H1 (cell line): ENCODE measurements around the gene KLHDC7B. TPM values are rescaled to one million over a fixed set of nuclear protein-coding genes. Genes with fewer than 3 reads are reported as not detected.
A peak's percentile ranks its signal among the peaks of the same experiment; 100 is the strongest.

ENCODE experiments used
- CTCF ChIA-PET: fragments of 300-600 bp; sonication (Branson Sonifier 250); formaldehyde crosslinking; loops from one replicate; lab custom pipeline; 2021; ENCODE audit not compliant: partially characterized antibody; lab: Charles Lee
- POLR2A ChIA-PET: fragments of 300-600 bp; sonication (Branson Sonifier 250); formaldehyde crosslinking; loops from one replicate; lab custom pipeline; 2021; ENCODE audit warnings: inconsistent platforms; ENCODE audit not compliant: partially characterized antibody; lab: Charles Lee
- DNase-seq, 2 experiments: peaks; one replicate each; pipeline versions ENCODE4 v3.0.0 to v3.0.0-alpha.2; 2010 to 2022; ENCODE audit warnings: low spot score in 2 of 2, low read depth in 1 of 2, mixed read lengths in 1 of 2
- FAIRE-seq: peaks from 2 replicates; lab custom pipeline; 2011; peaks lifted over from hg19 to GRCh38; lab: Jason Lieb, UNC
- H2AFZ ChIP-seq: 2 replicates; pipeline ENCODE4 v1.8.1; 2012; ENCODE audit warnings: low read length, inconsistent platforms
- H2AK5ac ChIP-seq: 2 replicates; pipeline ENCODE4 v1.6.1; 2013; ENCODE audit warnings: low read depth, low read length
- H2BK120ac ChIP-seq: replicated peaks from 2 replicates; pipeline ENCODE3; 2013; ENCODE audit warnings: low read depth, low read length, inconsistent platforms
- H2BK12ac ChIP-seq: 2 replicates; pipeline ENCODE4 v1.6.1; 2013; ENCODE audit warnings: low read depth, low read length
- H2BK15ac ChIP-seq: 2 replicates; pipeline ENCODE4 v1.6.1; 2013; ENCODE audit warnings: low read length
- H2BK20ac ChIP-seq: 2 replicates; pipeline ENCODE4 v1.6.1; 2013; ENCODE audit warnings: low read length
- H2BK5ac ChIP-seq: 2 replicates; pipeline ENCODE4 v1.6.1; 2013; ENCODE audit warnings: low read depth, low read length
- H3K14ac ChIP-seq: 2 replicates; pipeline ENCODE4 v1.6.1; 2013; ENCODE audit warnings: inconsistent platforms; ENCODE audit not compliant: insufficient read length
- H3K18ac ChIP-seq: 2 replicates; pipeline ENCODE4 v1.6.1; 2013; ENCODE audit warnings: low read length; ENCODE audit errors: extremely low read depth
- H3K23ac ChIP-seq: 2 replicates; pipeline ENCODE4 v1.6.1; 2013; ENCODE audit warnings: inconsistent platforms; ENCODE audit not compliant: insufficient read length
- H3K23me2 ChIP-seq: 2 replicates; pipeline ENCODE4 v1.6.1; 2013; ENCODE audit warnings: low read depth, low read length
- H3K27ac ChIP-seq: 2 replicates; pipeline ENCODE4 v1.6.1; 2011; ENCODE audit warnings: low read depth, low read length, inconsistent platforms
- H3K27me3 ChIP-seq, 4 experiments: replicated peaks in 1 of 4; 1 replicate in 1 of 4; 2 replicates in 3 of 4; pipeline versions ENCODE4 v1.6.1 to v1.8.1; 2011 to 2013; ENCODE audit warnings: low read length in 3 of 4, mild to moderate bottlenecking in 3 of 4, inconsistent platforms in 2 of 4, mixed read lengths in 2 of 4, moderate library complexity in 1 of 4; ENCODE audit not compliant: control insufficient read depth in 3 of 4, insufficient read depth in 3 of 4; ENCODE audit errors: extremely low read depth in 1 of 4
- H3K36me3 ChIP-seq, 4 experiments: 2 replicates each; pipeline versions ENCODE4 v1.6.1 to v1.8.1; 2011 to 2013; ENCODE audit warnings: mild to moderate bottlenecking in 4 of 4, low read length in 3 of 4, moderate library complexity in 2 of 4, control low read depth in 1 of 4, inconsistent platforms in 1 of 4; ENCODE audit not compliant: insufficient read depth in 4 of 4, control insufficient read depth in 2 of 4
- H3K4ac ChIP-seq: replicated peaks from 2 replicates; pipeline ENCODE3; 2013; ENCODE audit warnings: low read length, low read depth, mixed read lengths, inconsistent platforms; ENCODE audit not compliant: insufficient read length
- H3K4me1 ChIP-seq, 4 experiments: replicated peaks in 1 of 4; 1 replicate in 1 of 4; 2 replicates in 3 of 4; pipeline versions ENCODE4 v1.6.1 to v1.8.1; 2011 to 2013; ENCODE audit warnings: low read length in 3 of 4, inconsistent platforms in 2 of 4, mixed read lengths in 1 of 4; ENCODE audit not compliant: insufficient read depth in 4 of 4, control insufficient read depth in 3 of 4
- H3K4me2 ChIP-seq, 2 experiments: 2 replicates each; pipeline versions ENCODE4 v1.6.1 to v1.8.1; 2011 to 2013; ENCODE audit warnings: low read depth in 2 of 2, low read length in 2 of 2, control low read depth in 1 of 2, inconsistent platforms in 1 of 2, mild to moderate bottlenecking in 1 of 2; ENCODE audit not compliant: insufficient read depth in 1 of 2
- H3K4me3 ChIP-seq, 4 experiments: fragments of 200-600, 300-600 bp in 1 of 4; sonication (generic), shearing (Covaris generic), sonication (Bioruptor Twin) in 1 of 4; 2 replicates each; pipeline versions ENCODE4 v1.5.1 to v1.8.1; 2011 to 2016; ENCODE audit warnings: low read length in 4 of 4, low read depth in 3 of 4, control low read depth in 2 of 4, inconsistent platforms in 2 of 4, mild to moderate bottlenecking in 2 of 4, mixed read lengths in 1 of 4, moderate library complexity in 1 of 4; ENCODE audit not compliant: insufficient read depth in 2 of 4; ENCODE audit errors: extremely low read depth in 1 of 4
- H3K56ac ChIP-seq: replicated peaks from 2 replicates; pipeline ENCODE3; 2013; ENCODE audit warnings: low read depth, mild to moderate bottlenecking, mixed read lengths, low read length, inconsistent platforms; ENCODE audit not compliant: insufficient read length
- H3K79me1 ChIP-seq: 2 replicates; pipeline ENCODE4 v1.6.1; 2013; ENCODE audit warnings: low read depth, low read length, control low read depth
- H3K79me2 ChIP-seq, 2 experiments: 2 replicates each; pipeline versions ENCODE4 v1.6.1 to v1.8.1; 2012 to 2013; ENCODE audit warnings: low read length in 2 of 2, mild to moderate bottlenecking in 2 of 2, inconsistent platforms in 1 of 2; ENCODE audit not compliant: insufficient read depth in 2 of 2, control insufficient read depth in 1 of 2
- H3K9ac ChIP-seq, 4 experiments: replicated peaks in 1 of 4; 1 replicate in 1 of 4; 2 replicates in 3 of 4; pipeline versions ENCODE4 v1.6.1 to v1.8.1; 2011 to 2013; ENCODE audit warnings: low read depth in 3 of 4, low read length in 3 of 4, control low read depth in 2 of 4, mild to moderate bottlenecking in 2 of 4, moderate library complexity in 2 of 4, inconsistent platforms in 1 of 4; ENCODE audit errors: extremely low read depth in 1 of 4
- H3K9me3 ChIP-seq, 2 experiments: 2 replicates each; pipeline versions ENCODE4 v1.6.1 to v1.8.1; 2012 to 2013; ENCODE audit warnings: mild to moderate bottlenecking in 2 of 2, moderate library complexity in 2 of 2, control low read depth in 1 of 2, inconsistent platforms in 1 of 2, low read depth in 1 of 2, low read length in 1 of 2, mixed read lengths in 1 of 2; ENCODE audit not compliant: insufficient read depth in 2 of 2
- H4K20me1 ChIP-seq, 2 experiments: replicated peaks in 1 of 2; 2 replicates each; pipeline versions ENCODE3 to v1.8.1; 2011 to 2013; ENCODE audit warnings: inconsistent platforms in 2 of 2, low read length in 2 of 2, mild to moderate bottlenecking in 1 of 2; ENCODE audit not compliant: insufficient read depth in 2 of 2, control insufficient read depth in 1 of 2
- H4K5ac ChIP-seq: 2 replicates; pipeline ENCODE4 v1.6.1; 2013; ENCODE audit warnings: low read length, low read depth, mixed read lengths, inconsistent platforms; ENCODE audit not compliant: insufficient read length
- H4K8ac ChIP-seq: 2 replicates; pipeline ENCODE4 v1.8.0; 2013; ENCODE audit warnings: mild to moderate bottlenecking, moderate library complexity, low read length, inconsistent platforms; ENCODE audit not compliant: insufficient read depth; ENCODE audit errors: extremely low read depth
- H4K91ac ChIP-seq: replicated peaks from 2 replicates; pipeline ENCODE3; 2013; ENCODE audit warnings: low read length, mixed read lengths, inconsistent platforms; ENCODE audit not compliant: insufficient read length
- ATF2 ChIP-seq: IDR thresholded peaks from 2 replicates; pipeline ENCODE4 v1.6.1; 2012; ENCODE audit warnings: low read length, inconsistent platforms
- CEBPB ChIP-seq: IDR thresholded peaks from 2 replicates; pipeline ENCODE4 v1.6.1; 2012; ENCODE audit warnings: low read depth, low read length
- HDAC6 ChIP-seq: IDR thresholded peaks from one replicate; pipeline ENCODE4 v1.7.1; 2012; ENCODE audit warnings: low read depth, mild to moderate bottlenecking, inconsistent platforms, low read length, moderate library complexity
- KDM1A ChIP-seq: fragments of 200-600, 300-600 bp; sonication (generic); IDR thresholded peaks from 2 replicates; pipeline ENCODE4 v1.7.1; 2016; ENCODE audit warnings: mild to moderate bottlenecking, low read length, borderline replicate concordance
- PHF8 ChIP-seq: fragments of 200-600 bp; sonication (generic); conservative IDR thresholded peaks from 2 replicates; pipeline ENCODE4 v1.7.1; 2012; ENCODE audit warnings: low read depth, mild to moderate bottlenecking, inconsistent platforms, low read length, moderate library complexity
- POLR2A ChIP-seq, 2 experiments: IDR thresholded peaks; 1 replicate in 1 of 2; 2 replicates in 1 of 2; pipeline ENCODE4 v1.6.1; 2011; ENCODE audit warnings: low read depth in 2 of 2, low read length in 2 of 2, mild to moderate bottlenecking in 2 of 2; ENCODE audit errors: control extremely low read depth in 1 of 2
- RBBP5 ChIP-seq: IDR thresholded peaks from 2 replicates; pipeline ENCODE4 v1.7.1; 2012; ENCODE audit warnings: low read depth, mild to moderate bottlenecking, inconsistent platforms, low read length, moderate library complexity, borderline replicate concordance
- RFX5 ChIP-seq: IDR thresholded peaks from 2 replicates; pipeline ENCODE4 v1.6.1; 2011; ENCODE audit warnings: low read depth, low read length, improper control_type of control experiment, borderline replicate concordance
- SIN3A ChIP-seq, 2 experiments: IDR thresholded peaks in 1 of 2; conservative IDR thresholded peaks in 1 of 2; 2 replicates each; pipeline ENCODE4 v1.6.1; 2011 to 2012; ENCODE audit warnings: low read length in 2 of 2, improper control_type of control experiment in 1 of 2, low read depth in 1 of 2, mild to moderate bottlenecking in 1 of 2
- SIRT6 ChIP-seq: IDR thresholded peaks from one replicate; pipeline ENCODE4 v1.7.1; 2012; ENCODE audit warnings: low read length, inconsistent platforms
- TBP ChIP-seq: IDR thresholded peaks from 2 replicates; pipeline ENCODE4 v1.6.1; 2011; ENCODE audit warnings: low read depth, low read length, improper control_type of control experiment
- ZNF274 ChIP-seq: IDR thresholded peaks from 2 replicates; pipeline ENCODE4 v1.7.0; 2012; ENCODE audit warnings: low read length, borderline replicate concordance; ENCODE audit errors: extremely low read depth
- WGBS, 2 experiments: shearing (Covaris generic) in 1 of 2; methylation state at CpG; one replicate each; pipeline versions ENCODE4 v1.1.6 to v1.1.7; 2013 to 2015; ENCODE audit warnings: low lambda C conversion rate in 2 of 2, mixed read lengths in 2 of 2, inconsistent platforms in 1 of 2, low coverage in 1 of 2, missing lambda C conversion rate in 1 of 2; ENCODE audit not compliant: insufficient replicate concordance in 2 of 2, insufficient coverage in 1 of 2, insufficient read length in 1 of 2; ENCODE audit errors: extremely low coverage in 1 of 2, missing lambda C conversion rate in 1 of 2; 5-methylcytosine and 5-hydroxymethylcytosine counted together
- polyA plus RNA-seq, 7 experiments: library from polyadenylated mRNA; depleted of rRNA in 3 of 7; stranded (reverse) in 5 of 7; unstranded in 2 of 7; fragments of >200 nt in 5 of 7; fragments of 200-250 nt in 2 of 7; gene quantifications; 1 replicate in 5 of 7; 2 replicates in 1 of 7; 4 replicates in 1 of 7; pipeline versions ENCODE4 v1.2.1 to v1.2.3, GENCODE V29; 2011 to 2013; ENCODE audit warnings: missing spikeins in 2 of 7, mixed read lengths in 2 of 7
- total RNA-seq: library from RNA; stranded (reverse); fragmentation: NEBNext Ultra II Directional; extraction: Animal tissue kit (Norgen Biotek cat#: 25700); gene quantifications from 2 replicates; pipeline ENCODE4 v1.2.1, GENCODE V29; 2021

KLHDC7B gene
- total and polyA plus RNA-seq, 2 of the 8 experiments (the other 6 are each of a cell fraction or from before 2014, with no cell fraction given): not detected

- Histone ChIP-seq H2BK20ac (no peak overlapping the region), H2BK15ac (no peak overlapping the region), H4K20me1 (peaks cover 5 to 16% of the 10 kb centered on the region in 2 experiments), H2AK5ac (no peak overlapping the region), H3K14ac (no peak overlapping the region), H2AFZ (no peak overlapping the region), H2BK5ac (no peak overlapping the region), H3K4ac (no peak overlapping the region), H3K36me3 (no peaks in the 10 kb centered on the region), H3K4me3 (peak overlapping the region; percentile 27 to 68 (median 48)), H3K9me3 (no peaks in the 10 kb centered on the region), H4K8ac (peak overlapping the region; percentile 68; the same call in 1 of the 2 replicates), H3K18ac (no peak overlapping the region), H3K27ac (no peak overlapping the region), H3K4me1 (peaks cover 0 to 24% (median 9%) of the 10 kb centered on the region in 4 experiments; a peak in 5 of 7 replicates), H4K91ac (no peak overlapping the region), H2BK120ac (no peak overlapping the region), H3K23me2 (peaks cover 21% of the 10 kb centered on the region; the same call in 1 of the 2 replicates), H2BK12ac (no peak overlapping the region), H3K56ac (no peak overlapping the region), H4K5ac (no peak overlapping the region), H3K27me3 (peaks cover 43 to 69% (median 60%) of the 10 kb centered on the region in 4 experiments), H3K9ac (no peak overlapping the region), H3K79me1 (no peaks in the 10 kb centered on the region), H3K79me2 (no peaks in the 10 kb centered on the region), H3K23ac (no peak overlapping the region), H3K4me2 (peak overlapping the region; percentile 51 to 92)
- WGBS, 2 experiments: 12% methylated on average over 22 of the region's 44 CpGs; no CpG with 5 or more reads in 1 of the 2 experiments
- CTCF ChIA-PET: interaction anchor here (1.0 kb wide), 2 partner anchors 32 to 156 kb away, joined by 3 read pairs; partner anchors contain the start of gene SYCE3
- FAIRE-seq: no peak
- POLR2A ChIA-PET: interaction anchor here (0.7 kb wide), 1 partner anchor 20 kb away, joined by 3 read pairs; no protein-coding TSS in a partner anchor
- DNase-seq: no peak
- TF ChIP-seq ZNF274 (no peak), CEBPB (no peak), RBBP5 (no peak), TBP (no peak), POLR2A (IDR thresholded peaks at IDR 0.05; ENCODE audit: control extremely low read depth in 1 of 2, low read depth in 2 of 2, low read length in 2 of 2) (no peak), ATF2 (no peak), RFX5 (no peak), SIN3A (conservative IDR thresholded peaks at IDR 0.05 in 1 of 2, IDR thresholded peaks at IDR 0.05 in 1 of 2; ENCODE audit: low read depth in 1 of 2, low read length in 2 of 2) (no peak), KDM1A (no peak), HDAC6 (no peak), PHF8 (no peak), SIRT6 (no peak)
Observed at GRCh38 chr22:50531546-50531961, 14.1 kb upstream of the KLHDC7B start.
